GDM1 (cell line): ENCODE data around the gene GPR6.

Experiments
- DNase-seq: peaks from one replicate; lab custom pipeline; 2025; lab: John Stamatoyannopoulos, UW

Gene GPR6

GRCh38 chr6:109978174-109979032 is at the start of gene GPR6:
TSS of gene GPR6 (plus strand) at chr6:109978311. CDS start at chr6:109979113, 802 bp downstream.
- DNase-seq: no peak

- DNase-seq: no peak
Measured at GRCh38 chr6:109934293-109934692, 43.8 kb upstream of the GPR6 start.

- no peak for DNase-seq
Measured at GRCh38 chr6:109939654-109940053, 38.5 kb upstream of the GPR6 start.

- DNase-seq: no peak
Measured at GRCh38 chr6:109944448-109944847, 33.7 kb upstream of the GPR6 start.

- DNase-seq: no peak
Measured at GRCh38 chr6:109945091-109945490, 33.0 kb upstream of the GPR6 start.

- no peak for DNase-seq
Measured at GRCh38 chr6:109946979-109947378, 31.1 kb upstream of the GPR6 start.

- DNase-seq: no peak
Measured at GRCh38 chr6:109949281-109950065, 28.6 kb upstream of the GPR6 start.

- DNase-seq: no peak
Measured at GRCh38 chr6:109955491-109955890, 22.6 kb upstream of the GPR6 start.

- DNase-seq: no peak
Measured at GRCh38 chr6:109958626-109959025, 19.5 kb upstream of the GPR6 start.

- peak; percentile 22 for DNase-seq
Measured at GRCh38 chr6:109961611-109962041, 16.5 kb upstream of the GPR6 start.

- no peak for DNase-seq
Measured at GRCh38 chr6:109962271-109962670, 15.8 kb upstream of the GPR6 start.

- no peak for DNase-seq
Measured at GRCh38 chr6:109963598-109964170, 14.4 kb upstream of the GPR6 start.

- DNase-seq: no peak
Measured at GRCh38 chr6:109964949-109965348, 13.2 kb upstream of the GPR6 start.

GRCh38 chr6:109966299-109966698 is 11.8 kb upstream of the GPR6 start:
- no peak for DNase-seq

GRCh38 chr6:109977791-109978173 is 329 bp upstream of the GPR6 start:
- DNase-seq: no peak

- DNase-seq: no peak
Measured at GRCh38 chr6:109979033-109979921, 1.2 kb downstream of the GPR6 start.

- no peak for DNase-seq
Measured at GRCh38 chr6:109984410-109984809, 6.3 kb downstream of the GPR6 start.

GRCh38 chr6:109987196-109987595 is 9.1 kb downstream of the GPR6 start:
- no peak for DNase-seq

- no peak for DNase-seq
Measured at GRCh38 chr6:109991201-109992101, 13.3 kb downstream of the GPR6 start.

- no peak for DNase-seq
Measured at GRCh38 chr6:109998159-109998785, 20.2 kb downstream of the GPR6 start.
